Measurements from ENCODE around the gene CCDC187. TPM values are rescaled to one million over a fixed set of nuclear protein-coding genes. Genes with fewer than 3 reads are reported as not detected.

The CCDC187 gene
- total RNA-seq, 1 experiment from 2014 or later: not detected

DNA sequence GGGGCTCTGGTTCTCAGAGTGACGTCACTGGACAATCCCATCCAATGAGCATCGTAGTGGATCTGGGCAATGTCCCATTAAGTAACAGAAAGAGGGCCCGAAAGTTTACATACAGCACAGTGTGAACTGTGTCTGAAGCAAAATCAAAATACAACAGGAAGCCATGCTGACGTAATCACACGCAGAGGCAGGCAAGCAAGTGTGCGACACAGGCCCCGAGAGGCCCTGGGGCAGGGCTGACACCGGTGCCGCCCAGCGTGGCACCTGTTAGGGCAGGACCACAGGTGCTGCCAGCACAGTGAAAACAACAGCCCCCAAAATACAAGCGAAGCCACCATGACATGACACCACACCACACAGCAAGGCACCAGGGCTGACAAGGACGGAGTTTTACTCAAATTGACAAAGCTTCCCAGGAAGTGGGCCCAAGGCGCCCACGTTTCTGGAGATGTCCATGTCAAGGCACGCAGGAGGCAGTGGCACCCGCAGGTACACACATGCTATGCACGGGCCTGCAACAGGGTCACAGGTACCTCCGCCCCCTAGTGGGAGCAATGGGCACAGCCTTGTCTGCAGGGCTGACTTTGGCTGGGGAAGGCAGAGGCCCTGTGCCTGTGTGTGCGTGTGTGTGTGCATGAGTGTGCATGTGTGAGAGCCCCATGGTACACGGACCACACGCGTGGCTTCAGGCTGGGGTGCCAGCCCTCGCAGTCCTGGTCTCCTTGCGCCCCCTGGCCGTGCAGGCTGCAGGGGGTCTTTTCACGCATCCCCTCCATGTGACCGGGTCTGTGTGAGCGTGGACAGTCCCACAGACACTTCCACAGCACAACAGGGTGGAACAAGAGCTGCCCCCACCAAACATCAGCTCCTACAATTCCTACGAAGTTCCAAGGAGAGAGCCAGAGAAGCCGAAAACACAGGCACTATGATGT lies 77.9 kb downstream of the CCDC187 start:
- intact Hi-C loops (cut with micrococcal nuclease): loop anchor here (1.0 kb wide), 1 partner anchor 56 kb away; no protein-coding TSS in a partner anchor
- peak; percentile 65 for DNase-seq (ENCODE audit: unreplicated experiment)
- Mint-ChIP-seq H3K27me3 (ENCODE audit: insufficient read depth, unreplicated experiment) (no peaks in the 10 kb centered on the region), H3K4me1 (ENCODE audit: insufficient read depth, unreplicated experiment) (peaks cover 14% of the 10 kb centered on the region), H3K9me3 (ENCODE audit: unreplicated experiment) (no peaks in the 10 kb centered on the region), H3K36me3 (ENCODE audit: insufficient read depth, unreplicated experiment) (peaks cover 47% of the 10 kb centered on the region), H3K4me3 (ENCODE audit: unreplicated experiment) (no peak overlapping the region), H3K27ac (ENCODE audit: low read depth, unreplicated experiment) (no peak overlapping the region)
- no TSS peak for BruUV-seq (replicated peaks)
- CTCF ChIA-PET: interaction anchor here (0.6 to 2.4 kb wide), 15 partner anchors 8 to 258 kb away, joined by 3 to 13 read pairs (median 3); no protein-coding TSS in a partner anchor
- POLR2A ChIA-PET: no interaction called here
- TF ChIP-seq, protein P1, sequence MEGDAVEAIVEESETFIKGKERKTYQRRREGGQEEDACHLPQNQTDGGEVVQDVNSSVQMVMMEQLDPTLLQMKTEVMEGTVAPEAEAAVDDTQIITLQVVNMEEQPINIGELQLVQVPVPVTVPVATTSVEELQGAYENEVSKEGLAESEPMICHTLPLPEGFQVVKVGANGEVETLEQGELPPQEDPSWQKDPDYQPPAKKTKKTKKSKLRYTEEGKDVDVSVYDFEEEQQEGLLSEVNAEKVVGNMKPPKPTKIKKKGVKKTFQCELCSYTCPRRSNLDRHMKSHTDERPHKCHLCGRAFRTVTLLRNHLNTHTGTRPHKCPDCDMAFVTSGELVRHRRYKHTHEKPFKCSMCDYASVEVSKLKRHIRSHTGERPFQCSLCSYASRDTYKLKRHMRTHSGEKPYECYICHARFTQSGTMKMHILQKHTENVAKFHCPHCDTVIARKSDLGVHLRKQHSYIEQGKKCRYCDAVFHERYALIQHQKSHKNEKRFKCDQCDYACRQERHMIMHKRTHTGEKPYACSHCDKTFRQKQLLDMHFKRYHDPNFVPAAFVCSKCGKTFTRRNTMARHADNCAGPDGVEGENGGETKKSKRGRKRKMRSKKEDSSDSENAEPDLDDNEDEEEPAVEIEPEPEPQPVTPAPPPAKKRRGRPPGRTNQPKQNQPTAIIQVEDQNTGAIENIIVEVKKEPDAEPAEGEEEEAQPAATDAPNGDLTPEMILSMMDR (IDR thresholded peaks at IDR 0.05; ENCODE audit: unreplicated experiment): peak; percentile 85

DNA sequence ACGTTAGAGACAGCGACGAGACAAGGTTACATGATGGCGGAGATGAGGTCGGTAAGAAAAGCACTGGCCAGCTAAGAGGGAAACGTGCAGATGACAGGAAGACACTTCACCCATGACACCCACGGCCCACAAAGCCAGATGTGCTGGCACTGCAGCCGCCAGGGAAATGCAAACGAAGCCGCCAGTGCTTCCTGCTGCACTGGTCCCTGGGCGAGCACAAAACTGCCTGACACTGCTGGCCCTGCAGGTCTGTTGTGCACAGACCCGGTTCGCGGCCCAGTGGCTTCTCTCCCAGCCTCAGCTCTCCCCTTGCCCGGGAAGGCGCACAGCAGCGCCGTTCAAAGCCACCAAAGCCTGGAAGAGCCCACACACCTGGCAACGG lies 78.5 kb downstream of the CCDC187 start:
- no peak for DNase-seq (ENCODE audit: unreplicated experiment)
- TF ChIP-seq, protein P1 (IDR thresholded peaks at IDR 0.05; ENCODE audit: unreplicated experiment): no peak
- H3K27ac Mint-ChIP-seq (ENCODE audit: low read depth, unreplicated experiment): no peak overlapping the region
- peaks cover 45% of the 10 kb centered on the region for H3K36me3 Mint-ChIP-seq (ENCODE audit: insufficient read depth, unreplicated experiment)
- no peaks in the 10 kb centered on the region for H3K27me3 Mint-ChIP-seq (ENCODE audit: insufficient read depth, unreplicated experiment)
- intact Hi-C loops (cut with micrococcal nuclease): no loop called here
- peaks cover 21% of the 10 kb centered on the region for H3K4me1 Mint-ChIP-seq (ENCODE audit: insufficient read depth, unreplicated experiment)
- no TSS peak for BruUV-seq (replicated peaks)
- H3K9me3 Mint-ChIP-seq (ENCODE audit: unreplicated experiment): no peaks in the 10 kb centered on the region
- no peak overlapping the region for H3K4me3 Mint-ChIP-seq (ENCODE audit: unreplicated experiment)
- POLR2A ChIA-PET: no interaction called here
- CTCF ChIA-PET: interaction anchor here (0.6 to 2.4 kb wide), 7 partner anchors 8 to 258 kb away, joined by 3 to 13 read pairs (median 3); no protein-coding TSS in a partner anchor

DNA sequence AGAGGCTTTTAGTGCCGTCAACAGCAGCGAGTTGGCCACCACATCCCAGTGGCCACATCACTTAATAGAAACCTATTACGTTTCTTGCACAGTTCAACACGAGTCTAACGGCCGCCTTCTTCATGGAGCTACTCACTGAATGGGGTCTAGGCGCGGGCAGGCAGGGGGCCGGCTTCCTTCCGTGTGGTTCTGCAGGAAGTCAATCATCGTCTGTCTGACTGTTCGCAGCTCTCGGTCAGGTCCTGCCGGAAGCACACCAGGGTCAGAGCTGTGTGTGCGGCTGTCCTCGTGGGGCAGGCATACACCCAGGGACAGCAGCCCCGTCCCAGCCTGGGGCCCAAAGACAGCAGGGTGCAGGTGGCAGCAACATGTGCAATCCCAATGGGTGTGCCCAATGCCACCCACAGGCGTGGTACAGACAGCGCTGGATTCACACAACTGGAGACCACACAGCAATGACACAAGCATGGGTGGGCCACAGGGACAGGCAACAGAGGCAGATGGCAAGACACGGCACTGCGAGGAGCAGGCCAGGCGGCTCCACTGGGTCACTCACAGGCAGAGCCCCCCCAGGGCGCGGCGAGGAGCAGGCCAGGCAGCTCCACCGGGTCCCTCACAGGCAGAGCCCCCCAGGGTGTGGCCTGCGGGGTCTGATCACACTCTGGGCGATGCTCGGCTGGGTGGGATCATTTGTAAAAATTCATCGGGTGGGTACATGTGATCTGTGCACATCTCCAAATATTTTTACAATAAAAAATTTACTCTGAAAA lies 79.8 kb downstream of the CCDC187 start:
- intact Hi-C loops (cut with micrococcal nuclease): no loop called here
- Mint-ChIP-seq H3K27me3 (ENCODE audit: insufficient read depth, unreplicated experiment) (no peaks in the 10 kb centered on the region), H3K4me3 (ENCODE audit: unreplicated experiment) (no peak overlapping the region), H3K36me3 (ENCODE audit: insufficient read depth, unreplicated experiment) (peaks cover 47% of the 10 kb centered on the region), H3K9me3 (ENCODE audit: unreplicated experiment) (no peaks in the 10 kb centered on the region), H3K4me1 (ENCODE audit: insufficient read depth, unreplicated experiment) (peaks cover 32% of the 10 kb centered on the region), H3K27ac (ENCODE audit: low read depth, unreplicated experiment) (no peak overlapping the region)
- TF ChIP-seq, protein P1 (IDR thresholded peaks at IDR 0.05; ENCODE audit: unreplicated experiment): no peak
- CTCF ChIA-PET: interaction anchor here (0.6 to 2.2 kb wide), 4 partner anchors 50 to 257 kb away, joined by 3 to 6 read pairs (median 4); no protein-coding TSS in a partner anchor
- BruUV-seq (replicated peaks): no TSS peak
- POLR2A ChIA-PET: interaction anchor here (0.7 kb wide), 1 partner anchor 10 kb away, joined by 3 read pairs; no protein-coding TSS in a partner anchor
- no peak for DNase-seq (ENCODE audit: unreplicated experiment)

DNA sequence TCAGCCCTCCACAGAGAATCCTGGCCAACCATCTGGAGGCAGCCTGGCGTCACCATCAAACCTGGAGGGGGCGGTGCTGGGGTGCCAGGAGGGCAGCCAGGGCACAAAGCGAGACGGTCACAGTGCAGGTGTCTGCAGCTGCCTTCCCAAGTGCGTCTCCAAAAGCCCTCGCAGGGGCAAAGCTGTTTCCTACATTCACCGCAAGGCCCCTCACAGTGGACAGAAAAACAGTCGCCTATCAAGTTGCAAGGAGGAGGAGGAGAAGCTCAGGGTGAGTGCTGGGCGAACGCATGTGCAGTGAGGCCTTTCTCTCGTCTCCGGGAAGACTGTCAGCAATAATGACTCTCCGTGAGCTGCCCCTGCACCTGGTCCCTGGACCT lies 81.0 kb downstream of the CCDC187 start:
- ChIA-PET CTCF (interaction anchor here (0.5 to 1.5 kb wide), 2 partner anchors 52 to 332 kb away, joined by 3 to 6 read pairs; no protein-coding TSS in a partner anchor), POLR2A (no interaction called here)
- TF ChIP-seq, protein P1 (IDR thresholded peaks at IDR 0.05; ENCODE audit: unreplicated experiment): no peak
- Mint-ChIP-seq H3K36me3 (ENCODE audit: insufficient read depth, unreplicated experiment) (peaks cover 56% of the 10 kb centered on the region), H3K9me3 (ENCODE audit: unreplicated experiment) (no peaks in the 10 kb centered on the region), H3K4me3 (ENCODE audit: unreplicated experiment) (no peak overlapping the region), H3K27ac (ENCODE audit: low read depth, unreplicated experiment) (no peak overlapping the region), H3K27me3 (ENCODE audit: insufficient read depth, unreplicated experiment) (no peaks in the 10 kb centered on the region), H3K4me1 (ENCODE audit: insufficient read depth, unreplicated experiment) (peaks cover 26% of the 10 kb centered on the region)
- BruUV-seq (replicated peaks): no TSS peak
- DNase-seq (ENCODE audit: unreplicated experiment): no peak
- intact Hi-C loops (cut with micrococcal nuclease): no loop called here

Measured in MCF 10A (cell line).